ENCODE results near the gene ARRDC3. TPM values are rescaled to one million over a fixed set of nuclear protein-coding genes. Genes with fewer than 3 reads are reported as not detected.
"Not testable (repeated sequence)": the region's sequence is repeated elsewhere in the genome, so short reads cannot be mapped to it uniquely, and the experiment has no call there.

Gene ARRDC3
- total and polyA plus RNA-seq, 8 donors = 7.3 to 79.6 (median 16.4) TPM

- Histone ChIP-seq H3K4me1 (no peaks in the 10 kb centered on the region), H3K4me3 (no peak overlapping the region), H3K36me3 (no peaks in the 10 kb centered on the region), H3K27me3 (no peaks in the 10 kb centered on the region), H3K9me3 (no peaks in the 10 kb centered on the region), H3K27ac (no peak overlapping the region)
- 95% methylated on average over 2 of the region's 2 CpGs for WGBS, 2 donors
- no peak for TF ChIP-seq CTCF (IDR thresholded peaks at IDR 0.05)
- no peak for DNase-seq
- no peak for FAIRE-seq
- no peak for ATAC-seq
- intact Hi-C loops (cut with DNase I) = no loop called here
Observed at GRCh38 chr5:91401175-91401574, 18.1 kb upstream of the ARRDC3 start.

- DNase-seq = no peak
- Histone ChIP-seq H3K4me1 (no peaks in the 10 kb centered on the region), H3K4me3 (no peak overlapping the region), H3K9me3 (no peaks in the 10 kb centered on the region), H3K27ac (no peak overlapping the region), H3K27me3 (no peaks in the 10 kb centered on the region), H3K36me3 (no peaks in the 10 kb centered on the region)
- no peak for FAIRE-seq
- TF ChIP-seq CTCF (IDR thresholded peaks at IDR 0.05) = no peak
- no peak for ATAC-seq
- intact Hi-C loops (cut with DNase I) = loop anchor here in 2 of 3 donors (10.0 kb wide), 2 partner anchors 173 to 543 kb away; no protein-coding TSS in a partner anchor
Observed at GRCh38 chr5:91397791-91398190, 14.7 kb upstream of the ARRDC3 start.

- intact Hi-C loops (cut with DNase I) = loop anchor here in 2 of 3 donors (10.0 kb wide), 2 partner anchors 165 to 535 kb away; no protein-coding TSS in a partner anchor
- Histone ChIP-seq H3K4me3 (no peak overlapping the region), H3K27ac (no peak overlapping the region), H3K27me3 (no peaks in the 10 kb centered on the region), H3K4me1 (no peaks in the 10 kb centered on the region), H3K36me3 (no peaks in the 10 kb centered on the region), H3K9me3 (no peaks in the 10 kb centered on the region)
- ATAC-seq (peak; percentile 17 to 63 (median 46)), FAIRE-seq (no peak), DNase-seq (no peak)
- TF ChIP-seq CTCF (IDR thresholded peaks at IDR 0.05) = no peak
- WGBS, 2 donors = 37 to 49% methylated on average over 4 of the region's 4 CpGs
Observed at GRCh38 chr5:91390268-91390667, 7.2 kb upstream of the ARRDC3 start.

- not testable (repeated sequence) for H3K36me3 ChIP-seq, H3K9me3 ChIP-seq, H3K27me3 ChIP-seq, H3K27ac ChIP-seq, H3K4me1 ChIP-seq, DNase-seq, H3K4me3 ChIP-seq, FAIRE-seq, ATAC-seq
- intact Hi-C loops (cut with DNase I) = loop anchor here in 2 of 3 donors (5.0 to 10.0 kb wide), 3 partner anchors 165 to 525 kb away; no protein-coding TSS in a partner anchor
Observed at GRCh38 chr5:91389555-91389954, 6.4 kb upstream of the ARRDC3 start.

- no peak for ATAC-seq
- 97 to 98% methylated on average over 5 of the region's 5 CpGs for WGBS, 2 donors
- no peak for DNase-seq
- Histone ChIP-seq H3K4me3 (no peak overlapping the region), H3K27ac (no peak overlapping the region), H3K36me3 (no peaks in the 10 kb centered on the region), H3K27me3 (no peaks in the 10 kb centered on the region), H3K4me1 (peaks cover 4 to 6% (median 4%) of the 10 kb centered on the region in 3 donors), H3K9me3 (no peaks in the 10 kb centered on the region)
- intact Hi-C loops (cut with DNase I) = loop anchor here in 2 of 3 donors (5.0 to 10.0 kb wide), 3 partner anchors 164 to 524 kb away; no protein-coding TSS in a partner anchor
- FAIRE-seq = no peak
- no peak for TF ChIP-seq CTCF (IDR thresholded peaks at IDR 0.05)
Observed at GRCh38 chr5:91388362-91388761, 5.2 kb upstream of the ARRDC3 start.
